GM21619 (cell line): ENCODE measurements around the gene TBL2.
"Not testable (repeated sequence)": the region's sequence is repeated elsewhere in the genome, so short reads cannot be mapped to it uniquely, and the experiment has no call there.

ENCODE experiments used
- ATAC-seq: cut with Tn5 transposase; IDR thresholded peaks from one replicate; pipeline ENCODE4 v1.9.1; 2021; ENCODE audit not compliant: unreplicated experiment

TBL2 gene

DNA sequence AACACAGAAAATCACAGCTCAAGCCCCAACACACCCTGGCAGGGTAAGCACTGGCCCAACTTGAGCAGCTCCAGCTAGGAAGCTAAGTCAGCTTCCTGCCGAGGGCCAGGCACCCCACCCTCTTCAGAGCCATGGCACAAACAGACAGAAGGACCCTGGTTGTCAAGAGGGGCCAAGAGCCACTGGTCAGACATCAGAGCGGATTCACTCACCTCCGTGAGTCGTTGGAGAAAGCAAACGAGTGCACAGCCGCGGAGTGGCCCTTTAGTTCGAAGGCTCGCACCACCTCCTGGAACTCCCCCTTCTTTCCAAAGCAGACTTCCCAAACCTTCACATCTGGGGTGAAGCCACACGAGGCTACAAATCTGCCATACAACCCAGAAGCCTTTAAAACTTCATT lies 7.4 kb downstream of the TBL2 start:
- ATAC-seq, result no peak

DNA sequence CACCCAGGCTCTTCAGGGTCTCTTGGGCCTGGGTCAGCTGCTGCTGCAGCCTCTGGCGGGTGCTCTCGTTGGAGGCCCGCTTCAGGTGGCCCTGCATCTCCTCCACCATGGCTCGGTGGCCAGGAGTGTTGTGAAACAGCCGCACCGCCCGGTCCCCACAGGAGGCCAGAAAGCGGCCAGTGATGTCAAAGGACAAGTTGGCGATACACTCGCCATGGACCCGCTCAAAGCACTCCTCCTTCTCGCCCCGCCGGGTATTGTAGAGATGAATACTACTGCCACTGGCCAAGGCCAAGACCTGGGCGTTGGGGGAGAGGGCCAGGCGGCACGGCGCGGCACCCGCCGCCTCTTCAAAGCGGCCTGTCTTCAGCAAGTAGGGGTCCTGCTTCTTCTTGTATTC lies 7.9 kb downstream of the TBL2 start:
- no peak for ATAC-seq

DNA sequence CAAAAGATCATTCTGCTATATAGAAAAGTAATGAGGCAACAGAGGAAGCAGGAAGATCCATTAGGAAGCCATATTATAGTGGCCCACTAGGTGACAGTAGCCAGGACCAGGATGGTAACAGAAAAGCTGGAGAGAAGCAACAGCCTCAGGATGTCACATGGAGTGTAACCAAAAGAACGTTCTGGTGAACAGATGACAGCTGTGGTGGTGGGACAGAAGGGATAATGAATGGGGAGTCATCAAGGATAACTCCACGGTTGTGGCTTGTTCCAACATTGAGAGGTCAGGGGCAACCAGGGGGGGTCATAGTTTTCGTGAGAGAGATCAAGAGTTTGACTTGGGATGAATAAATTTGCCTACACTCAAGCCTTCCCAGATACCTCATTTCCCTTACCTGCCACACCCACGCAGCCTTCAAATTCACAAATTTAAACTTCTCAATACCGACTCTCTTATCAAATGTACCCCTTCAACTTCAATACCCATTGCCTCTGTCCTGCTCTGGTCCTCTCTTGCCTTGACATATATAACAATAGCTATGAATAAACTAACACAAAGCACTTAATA lies 9.3 kb downstream of the TBL2 start:
- ATAC-seq, result no peak

DNA sequence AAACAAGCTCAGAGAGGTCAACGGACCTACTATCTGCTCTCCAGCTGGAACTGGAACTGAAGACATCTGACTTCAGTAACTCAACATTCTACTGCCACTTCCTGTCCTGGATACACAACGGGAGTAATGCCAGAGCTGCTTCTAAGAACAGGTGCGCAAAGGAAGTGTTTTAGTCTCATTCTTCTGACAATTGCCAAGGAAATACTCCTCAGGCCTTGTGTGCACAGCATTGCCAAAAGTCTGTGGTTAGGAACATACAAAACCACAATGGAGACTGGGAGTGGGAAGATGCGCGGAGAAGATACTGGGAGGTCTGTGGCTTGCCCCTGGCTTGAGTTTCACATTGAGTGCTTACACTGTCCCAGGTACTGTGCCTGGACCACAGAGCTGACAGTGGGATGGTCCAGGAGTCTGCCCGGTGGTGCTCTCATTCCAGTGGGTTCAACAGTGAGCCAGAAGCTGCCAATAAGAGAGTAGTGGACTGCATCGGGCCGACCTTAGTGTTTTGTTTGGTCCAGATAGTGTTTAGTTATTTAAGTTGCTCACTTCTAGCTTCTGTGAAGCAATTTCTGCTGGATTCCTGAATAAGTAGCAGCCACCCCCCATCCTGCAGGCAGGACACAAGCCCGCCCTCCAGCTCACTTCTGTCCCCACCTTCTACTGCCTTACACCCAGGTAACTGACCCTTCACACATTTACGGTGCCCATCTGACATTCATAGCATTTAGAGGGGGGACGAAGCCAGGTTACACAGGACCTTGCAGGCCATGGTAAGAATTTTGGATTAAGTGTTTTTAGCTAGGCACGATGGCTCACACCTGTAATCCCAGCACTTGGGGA lies 10.3 kb downstream of the TBL2 start:
- no peak for ATAC-seq

DNA sequence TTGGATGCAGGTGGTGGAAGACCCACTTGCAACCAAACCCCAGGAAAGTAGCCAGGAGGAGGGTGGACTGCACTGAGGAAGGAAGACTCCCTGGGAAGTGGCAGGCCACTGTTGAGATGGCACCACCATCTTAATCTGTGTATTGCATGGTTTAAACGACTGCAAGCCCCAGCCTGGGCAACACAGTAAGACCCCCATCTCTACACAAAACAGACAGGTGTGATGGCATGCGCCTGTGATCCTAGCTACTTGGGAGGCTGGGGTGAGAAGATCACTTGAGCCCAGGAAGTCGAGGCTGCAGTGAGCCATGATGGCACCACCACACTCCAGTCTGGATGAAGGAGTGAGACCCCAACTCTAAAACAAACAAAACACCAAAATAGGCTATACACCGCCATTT lies 11.2 kb downstream of the TBL2 start:
- no peak for ATAC-seq

DNA sequence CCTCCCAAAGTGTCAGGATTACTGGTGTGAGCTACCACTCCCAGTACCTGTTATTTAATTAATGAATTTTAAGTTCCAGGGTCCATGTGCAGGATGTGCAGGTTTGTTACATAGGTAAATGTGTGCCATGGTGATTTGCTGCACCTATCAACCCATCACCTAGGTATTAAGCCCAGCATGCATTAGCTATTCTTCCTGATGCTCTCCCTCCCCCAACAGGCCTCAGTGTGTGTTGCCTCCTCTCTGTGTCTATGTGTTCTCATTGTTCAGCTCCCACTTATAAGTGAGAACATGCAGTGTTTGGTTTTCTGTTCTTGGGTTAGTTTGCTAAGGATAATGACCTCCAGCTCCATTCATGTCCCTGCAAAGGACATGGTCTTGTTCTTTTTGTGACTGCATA lies 11.9 kb downstream of the TBL2 start:
- ATAC-seq, result not testable (repeated sequence)

DNA sequence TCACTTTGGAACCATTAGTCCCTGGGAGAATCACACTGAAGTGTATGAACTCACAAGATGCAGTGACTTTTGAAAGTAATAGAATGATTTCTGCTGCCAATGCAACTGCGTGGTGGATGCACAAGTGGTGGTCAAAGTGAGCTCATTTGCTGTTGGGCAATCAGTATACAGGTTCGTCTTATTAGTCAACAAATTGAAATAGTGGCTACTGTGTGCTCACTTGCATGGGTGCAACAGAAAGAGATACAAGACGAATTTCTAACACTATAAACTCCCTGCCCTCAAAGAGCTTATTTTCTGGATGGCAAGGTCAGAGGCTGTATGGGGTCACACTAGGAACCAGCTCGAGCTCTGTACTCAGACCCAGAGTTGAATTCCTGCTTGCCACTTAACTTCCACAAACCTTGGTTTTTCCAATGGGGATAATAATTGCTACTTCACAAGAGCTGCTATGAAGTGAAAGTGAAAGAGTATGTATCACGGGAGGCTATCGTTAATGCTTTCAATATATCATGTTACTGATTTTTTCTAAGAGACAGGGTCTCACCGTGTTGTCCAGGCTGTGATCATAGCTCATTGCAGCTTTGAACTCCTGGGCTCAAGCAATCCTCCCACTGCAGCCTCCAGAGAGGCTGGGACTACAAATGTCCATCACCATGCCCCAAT lies 12.6 kb downstream of the TBL2 start:
- no peak for ATAC-seq

DNA sequence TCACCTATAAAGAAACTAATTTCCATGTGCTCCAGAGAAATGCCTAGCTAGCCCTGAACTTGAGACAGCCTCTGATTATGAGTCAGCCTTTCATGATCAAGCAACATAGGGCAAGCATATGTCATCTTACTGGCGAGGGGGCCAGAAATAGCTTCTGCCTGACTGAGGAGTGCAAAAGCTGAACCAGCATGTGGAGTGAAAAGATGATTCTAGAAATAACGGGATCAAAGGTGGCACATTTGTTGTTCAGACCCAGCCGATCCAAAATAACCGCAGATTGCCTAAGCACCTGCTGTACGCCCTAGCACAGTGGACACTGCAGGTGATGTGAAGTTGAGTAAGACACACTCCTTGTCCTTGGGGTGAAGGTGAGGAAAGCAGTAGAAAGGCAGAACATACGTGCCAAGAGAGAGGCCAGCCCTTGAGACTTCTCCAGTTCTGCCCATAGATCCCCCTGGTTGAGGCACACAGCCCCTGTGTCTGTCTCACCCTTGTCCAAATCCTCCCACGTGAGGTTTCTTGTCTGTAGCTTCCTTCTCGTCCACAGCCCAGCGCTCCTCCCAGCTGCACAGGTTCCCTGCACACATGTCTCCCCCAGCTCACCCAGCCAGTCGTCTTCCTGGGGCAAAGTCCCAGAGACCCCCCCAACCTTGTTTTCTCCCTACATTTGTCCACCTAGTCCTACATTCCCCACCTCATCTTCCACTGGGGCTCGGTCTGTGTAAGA lies 18.1 kb downstream of the TBL2 start:
- no peak for ATAC-seq

DNA sequence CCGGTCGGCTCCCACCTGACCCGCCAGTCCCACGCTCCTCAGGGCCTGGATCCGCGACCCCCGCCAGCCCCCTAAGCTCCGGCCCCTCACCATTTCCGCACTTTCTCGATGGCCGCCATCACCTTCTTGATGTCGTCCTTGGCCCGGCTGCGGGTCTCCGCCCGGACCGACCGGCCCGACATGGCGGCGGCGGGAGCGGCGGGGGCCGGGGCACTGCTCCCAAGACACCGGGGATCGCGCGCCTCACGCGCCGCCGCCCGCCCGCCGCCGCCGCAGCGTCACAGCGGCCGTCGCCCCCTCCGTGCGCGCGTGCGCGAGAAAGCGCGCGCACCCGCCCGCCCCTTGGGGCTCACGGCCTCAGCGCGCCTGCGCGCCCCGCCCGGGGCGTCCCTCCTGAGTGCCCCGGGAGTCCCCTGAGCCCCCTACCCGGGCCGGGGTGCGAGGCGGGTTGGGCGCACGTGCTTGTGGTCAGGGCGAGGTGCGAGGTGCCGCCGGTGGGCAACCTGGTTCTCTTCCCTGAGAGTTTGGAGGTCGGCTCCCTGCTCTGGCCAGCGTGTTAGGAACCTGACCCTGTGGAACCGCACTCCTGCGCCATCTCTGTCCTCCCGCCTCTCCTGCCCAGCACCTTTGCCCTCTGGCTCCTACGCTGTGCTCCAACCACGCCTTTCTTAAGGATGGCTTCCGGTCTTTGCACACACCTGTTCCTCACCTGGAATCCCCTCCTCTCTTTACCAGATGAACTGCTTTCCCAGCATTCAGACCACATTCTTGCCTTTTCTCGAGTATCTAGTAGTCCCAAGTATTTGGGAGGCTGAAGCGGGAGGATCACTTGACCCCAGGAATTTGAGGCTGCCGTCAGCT lies 20.8 kb downstream of the TBL2 start, which contains the start of gene BCL7B:
TSS of gene BCL7B (minus strand) at position 294 of the 861 bp plus-strand sequence. CDS start at position 182, 112 bp downstream.
- peak; percentile 34 for ATAC-seq

DNA sequence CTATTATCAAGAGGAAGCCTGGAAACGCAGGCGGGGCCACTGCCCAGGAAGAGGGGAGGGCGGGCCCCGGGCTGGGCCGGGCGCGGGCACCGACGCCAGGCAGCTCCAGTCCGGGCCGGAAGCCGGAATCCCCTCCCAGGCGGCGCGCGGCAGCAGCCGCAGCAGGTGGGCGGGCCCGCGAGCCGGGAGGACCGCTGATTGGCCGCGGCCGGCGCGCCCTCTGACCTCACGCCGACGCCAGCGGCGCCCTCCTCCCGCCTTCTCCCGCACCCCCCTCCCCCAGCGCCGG lies 21.3 kb downstream of the TBL2 start:
- peak; percentile 90 for ATAC-seq

DNA sequence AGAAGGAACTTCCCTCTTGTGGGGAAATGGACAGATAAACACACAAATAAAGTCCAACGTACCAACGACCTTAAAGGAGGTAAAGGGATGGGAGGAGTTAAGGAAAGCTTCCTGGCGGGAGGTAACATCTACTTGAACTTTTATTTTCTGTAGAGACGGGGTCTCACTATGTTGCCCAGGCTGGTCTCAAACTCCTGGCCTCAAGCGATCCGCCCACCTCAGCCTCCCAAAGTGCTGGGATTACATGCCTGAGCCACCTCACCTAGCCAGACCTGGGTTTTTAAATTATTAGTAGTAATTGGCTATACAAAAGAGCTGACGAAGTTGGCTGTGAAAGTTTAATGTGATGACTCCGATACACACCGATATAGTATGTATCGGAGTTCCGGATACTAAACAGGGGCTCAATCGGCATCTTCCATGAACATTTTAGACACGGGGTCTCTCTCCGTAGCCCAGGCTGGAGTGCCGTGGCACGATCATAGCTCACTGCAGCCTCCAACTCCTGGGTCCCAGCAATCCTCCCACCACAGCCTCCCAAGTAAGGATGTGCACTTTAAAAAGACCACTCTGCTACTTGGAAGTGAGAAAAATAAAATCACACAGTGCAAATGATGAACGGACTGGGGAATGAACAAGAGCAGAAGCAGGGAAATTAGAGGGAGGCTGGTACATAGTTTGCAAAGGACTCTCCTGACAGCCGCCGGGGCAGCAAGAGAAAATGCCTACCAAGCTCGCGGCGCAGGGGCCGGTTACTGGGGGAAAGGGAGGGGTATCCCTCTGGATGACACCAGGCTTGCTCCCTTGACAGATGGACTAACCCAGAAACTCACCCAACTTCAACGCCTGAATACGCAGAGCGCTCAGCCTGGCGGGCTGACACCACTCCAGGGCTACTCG lies 21.9 kb downstream of the TBL2 start:
- ATAC-seq, result no peak

DNA sequence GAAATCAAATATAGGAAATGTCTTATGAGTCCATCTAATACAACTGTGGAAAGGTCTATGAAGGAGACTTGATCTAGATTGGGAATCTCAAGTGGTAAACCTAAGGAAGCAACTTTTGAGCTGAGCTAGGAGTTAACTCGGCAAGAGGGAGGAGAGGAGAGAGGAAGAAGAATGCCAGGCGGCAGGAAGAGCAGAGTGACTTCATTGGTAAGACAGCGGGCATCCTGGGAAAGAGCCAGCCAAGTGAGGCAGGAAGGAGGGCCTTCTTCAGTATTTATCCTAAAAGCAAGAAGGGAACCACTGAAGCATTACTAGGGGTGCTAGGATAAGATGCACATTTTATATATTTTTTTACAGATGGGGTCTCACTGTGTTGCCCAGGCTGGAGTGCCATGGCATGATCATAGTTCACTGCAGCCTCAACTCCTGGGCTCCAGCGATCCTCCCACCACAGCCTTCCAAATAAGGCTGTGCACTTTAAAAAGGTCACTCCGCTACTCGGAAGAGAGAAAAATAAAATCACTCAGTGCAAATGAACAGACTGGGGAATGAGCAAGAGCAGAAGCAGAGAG lies 22.9 kb downstream of the TBL2 start:
- no peak for ATAC-seq

DNA sequence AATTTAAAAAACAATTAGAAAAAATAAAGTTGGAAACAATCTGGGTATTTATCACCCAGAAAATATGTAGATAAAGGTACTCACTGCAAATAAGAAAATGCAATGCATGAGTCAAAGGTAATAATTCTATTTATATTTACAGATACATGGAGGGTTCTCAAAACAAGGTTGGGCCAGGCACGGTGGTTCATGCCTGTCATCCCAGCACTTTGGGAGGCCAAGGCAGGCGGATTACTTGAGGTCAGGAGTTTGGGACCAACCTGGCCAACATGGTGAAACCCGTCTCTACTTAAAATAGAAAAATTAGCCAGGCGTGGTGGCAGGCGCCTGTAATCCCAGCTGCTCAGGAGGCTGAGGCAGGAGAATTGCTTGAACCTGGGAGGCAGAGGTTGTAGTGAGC lies 28.3 kb downstream of the TBL2 start:
- not testable (repeated sequence) for ATAC-seq

DNA sequence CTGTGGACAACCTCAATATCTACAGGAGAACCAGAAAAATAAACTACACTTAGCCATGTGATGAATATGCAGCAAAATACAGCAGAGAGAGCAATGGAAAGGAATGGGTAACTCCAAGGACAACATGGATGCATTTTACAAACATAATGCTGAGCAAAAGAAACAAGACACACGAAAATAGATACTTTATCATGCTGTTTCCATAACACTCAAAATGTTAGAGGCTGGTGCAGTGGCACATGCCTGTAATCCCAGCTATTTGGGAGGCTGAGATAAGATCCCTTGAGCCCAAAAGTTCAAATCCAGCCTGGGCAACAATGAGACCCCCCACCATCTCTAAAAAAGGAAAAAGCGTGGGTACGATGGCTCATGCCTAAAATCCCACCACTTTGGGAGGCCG lies 29.2 kb downstream of the TBL2 start:
- ATAC-seq, result no peak

DNA sequence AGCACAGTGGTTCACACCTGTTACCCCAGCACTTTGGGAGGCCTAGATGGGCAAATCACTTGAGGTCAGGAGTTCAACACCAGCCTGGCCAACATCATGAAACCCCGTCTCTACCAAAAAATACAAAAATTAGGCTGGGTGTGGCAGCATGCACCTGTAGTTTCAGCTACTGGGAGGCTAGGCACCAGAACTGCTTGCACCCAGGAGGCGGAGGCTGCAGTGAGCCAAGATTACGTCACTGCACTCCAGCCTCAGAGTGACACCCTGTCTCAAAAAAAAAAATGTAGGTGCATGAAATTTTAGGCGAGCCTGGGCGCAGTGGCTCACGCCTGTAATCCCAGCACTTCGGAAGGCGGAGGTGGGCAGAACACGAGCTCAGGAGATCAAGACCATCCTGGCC lies 30.5 kb downstream of the TBL2 start:
- no peak for ATAC-seq

DNA sequence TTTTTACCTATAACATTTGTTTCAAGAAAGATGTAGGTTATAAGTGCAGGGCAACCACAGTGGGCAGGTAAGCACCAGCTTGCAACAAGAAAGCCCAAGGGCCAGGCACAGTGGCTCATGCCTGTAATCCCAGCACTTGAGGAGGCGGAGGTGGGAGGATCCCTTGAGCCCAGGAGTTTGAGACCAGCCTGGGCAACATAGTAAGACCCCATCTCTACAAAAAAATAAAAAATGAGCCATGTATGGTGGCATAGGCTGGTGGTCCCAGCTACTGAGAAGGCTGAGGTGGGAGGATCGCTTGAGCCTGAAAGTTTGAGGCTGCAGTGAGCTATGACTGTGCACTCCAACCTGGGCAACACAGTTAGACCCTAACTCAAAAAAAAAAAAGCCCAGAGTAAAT lies 33.7 kb downstream of the TBL2 start:
- no peak for ATAC-seq

DNA sequence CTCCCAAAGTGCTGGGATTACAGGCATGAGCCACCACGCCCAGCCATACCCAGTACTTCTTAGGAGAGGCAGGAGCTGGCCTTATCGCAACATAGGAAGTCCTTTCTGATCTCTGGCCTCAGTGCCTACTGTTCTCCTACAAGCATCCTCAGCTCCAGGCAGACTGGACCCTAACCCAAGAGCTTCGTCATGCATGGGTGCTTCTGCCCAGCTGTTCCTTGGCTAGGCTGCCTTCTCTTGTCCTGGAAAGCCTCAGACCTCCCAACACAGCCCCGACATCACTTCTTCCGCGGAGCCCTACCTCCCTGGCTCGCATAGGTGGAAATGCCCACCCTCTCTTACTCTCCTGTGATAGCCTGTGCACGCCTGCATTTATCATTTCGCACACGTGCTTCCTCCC lies 36.7 kb downstream of the TBL2 start:
- ATAC-seq, result no peak

DNA sequence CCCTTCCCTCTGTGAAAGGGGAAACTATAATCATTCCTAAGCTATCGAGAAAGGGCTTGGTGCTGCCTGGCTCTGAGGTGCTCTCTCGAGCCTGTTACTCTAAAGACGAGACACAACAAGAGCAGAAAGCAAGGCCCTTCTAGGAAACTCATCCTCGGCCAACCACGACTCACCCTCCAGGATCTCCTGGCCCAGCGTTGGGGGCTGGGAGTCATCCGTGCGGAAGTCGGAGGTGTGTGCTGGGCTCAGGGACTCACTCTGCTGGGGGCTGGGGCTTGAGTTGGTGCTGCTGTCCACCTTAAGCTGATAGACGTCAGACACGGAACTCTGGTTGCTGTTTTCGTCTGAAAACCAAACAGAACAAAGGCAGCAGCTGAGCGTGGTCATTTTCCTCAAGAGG lies 38.7 kb downstream of the TBL2 start:
- no peak for ATAC-seq

DNA sequence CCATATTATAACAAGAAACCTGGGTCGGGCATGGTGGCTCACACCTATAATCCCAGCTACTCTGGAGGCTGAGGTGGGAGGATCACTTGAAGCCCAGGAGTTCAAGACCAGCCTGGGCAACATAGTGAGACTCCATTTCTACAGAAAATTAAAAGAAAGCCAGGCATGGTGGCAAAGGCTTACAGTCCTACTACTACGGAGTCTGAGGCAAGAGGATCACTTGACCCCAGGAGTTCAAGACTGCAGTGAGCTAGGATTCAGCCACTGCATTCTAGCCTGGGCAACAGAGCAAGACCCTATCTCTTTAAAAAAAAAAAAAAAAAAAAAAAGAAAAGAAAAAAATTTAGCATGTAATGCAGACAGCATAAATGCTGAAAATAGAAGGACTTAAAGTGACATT lies 39.9 kb downstream of the TBL2 start:
- ATAC-seq, result not testable (repeated sequence)
